Measurements from ENCODE around the gene LOXHD1. TPM values are rescaled to one million over a fixed set of nuclear protein-coding genes. Genes with fewer than 3 reads are reported as not detected.

Gene LOXHD1
- total and polyA plus RNA-seq, 2 of the 13 experiments (the other 11 are each of a cell fraction or from before 2014, with no cell fraction given): not detected

- FAIRE-seq: no peak
- Histone ChIP-seq H3K4me1 (ENCODE audit: insufficient read depth, low read length) (no peaks in the 10 kb centered on the region), H3K27me3 (ENCODE audit: control insufficient read depth in 1 of 2, insufficient read depth in 2 of 2, low read length in 2 of 2) (peaks cover 0 to 39% of the 10 kb centered on the region in 2 experiments; a peak in 3 of 5 replicates), H3K36me3 (replicated peaks in 1 of 2; ENCODE audit: control insufficient read depth in 1 of 2, insufficient read depth in 2 of 2, low read length in 2 of 2) (no peaks in the 10 kb centered on the region), H3K9me3 (ENCODE audit: low read length) (no peaks in the 10 kb centered on the region), H3K27ac (ENCODE audit: extremely low read length, insufficient read depth, low read length) (no peak overlapping the region), H3K4me3 (replicated peaks in 1 of 3; ENCODE audit: insufficient read depth in 1 of 3, low read depth in 2 of 3, low read length in 3 of 3) (no peak overlapping the region), H3K4me2 (ENCODE audit: low read depth, low read length) (no peak overlapping the region), H3K79me2 (ENCODE audit: insufficient read depth, low read length) (no peaks in the 10 kb centered on the region), H3K9ac (ENCODE audit: insufficient read depth, low read depth, low read length) (no peak overlapping the region), H2AFZ (ENCODE audit: low read length) (no peak overlapping the region), H4K20me1 (ENCODE audit: insufficient read depth, low read length) (no peaks in the 10 kb centered on the region)
- no peak for DNase-seq (ENCODE audit: low spot score)
- ChIA-PET CTCF (ENCODE audit: low intra/inter-chr PET ratio, low total read pairs) (no interaction called here), POLR2A (no interaction called here)
- intact Hi-C loops (cut with micrococcal nuclease; ENCODE audit: unreplicated experiment) (no loop called here), in situ Hi-C loops (cut with HindIII; ENCODE audit: extremely low pct_ligation_motif_present, low pct_unique_long_range_greater_than_20kb) (no loop called here)
- ATAC-seq: no peak
- TF ChIP-seq YEATS4 (CRISPR knock-in tag; IDR thresholded peaks at IDR 0.05; ENCODE audit: borderline replicate concordance) (no peak), PHF21A (CRISPR knock-in tag; IDR thresholded peaks at IDR 0.05) (no peak), GABPA (IDR thresholded peaks at IDR 0.05; ENCODE audit: low read depth, low read length) (no peak), GABPA (CRISPR knock-in tag; IDR thresholded peaks at IDR 0.05; ENCODE audit: low read depth) (no peak), ZNF160 (CRISPR knock-in tag; IDR thresholded peaks at IDR 0.05) (no peak)
- 15% methylated on average over 7 of the region's 7 CpGs for WGBS (ENCODE audit: low lambda C conversion rate)
- no TSS peak for BruUV-seq (replicated peaks)
Measured at GRCh38 chr18:46646468-46646867, 10.6 kb downstream of the LOXHD1 start.

GRCh38 chr18:46642561-46642960, 14.5 kb downstream of the LOXHD1 start:
- ATAC-seq (no peak), DNase-seq (ENCODE audit: low spot score) (no peak), FAIRE-seq (no peak)
- Histone ChIP-seq H3K27ac (ENCODE audit: extremely low read length, insufficient read depth, low read length) (no peak overlapping the region), H3K36me3 (replicated peaks in 1 of 2; ENCODE audit: control insufficient read depth in 1 of 2, insufficient read depth in 2 of 2, low read length in 2 of 2) (no peaks in the 10 kb centered on the region), H3K79me2 (ENCODE audit: insufficient read depth, low read length) (no peaks in the 10 kb centered on the region), H2AFZ (ENCODE audit: low read length) (no peak overlapping the region), H3K4me2 (ENCODE audit: low read depth, low read length) (no peak overlapping the region), H3K9ac (ENCODE audit: insufficient read depth, low read depth, low read length) (no peak overlapping the region), H3K4me3 (replicated peaks in 1 of 3; ENCODE audit: insufficient read depth in 1 of 3, low read depth in 2 of 3, low read length in 3 of 3) (no peak overlapping the region), H3K4me1 (ENCODE audit: insufficient read depth, low read length) (no peaks in the 10 kb centered on the region), H3K9me3 (ENCODE audit: low read length) (no peaks in the 10 kb centered on the region), H3K27me3 (ENCODE audit: control insufficient read depth in 1 of 2, insufficient read depth in 2 of 2, low read length in 2 of 2) (peaks cover 0 to 30% of the 10 kb centered on the region in 2 experiments; a peak in 2 of 5 replicates), H4K20me1 (ENCODE audit: insufficient read depth, low read length) (no peaks in the 10 kb centered on the region)
- in situ Hi-C loops (cut with HindIII; ENCODE audit: extremely low pct_ligation_motif_present, low pct_unique_long_range_greater_than_20kb): no loop called here
- ChIA-PET POLR2A (no interaction called here), CTCF (ENCODE audit: low intra/inter-chr PET ratio, low total read pairs) (no interaction called here)
- intact Hi-C loops (cut with micrococcal nuclease; ENCODE audit: unreplicated experiment): no loop called here
- whole genome bisulfite sequencing (ENCODE audit: low lambda C conversion rate): 43% methylated on average over 1 of the region's 5 CpGs
- TF ChIP-seq ZNF7 (CRISPR knock-in tag; IDR thresholded peaks at IDR 0.05) (no peak), ZNF782 (CRISPR knock-in tag; IDR thresholded peaks at IDR 0.05; ENCODE audit: borderline replicate concordance) (no peak), NR2F6 (IDR thresholded peaks at IDR 0.05) (no peak), NR2F6 (CRISPR knock-in tag; IDR thresholded peaks at IDR 0.05) (no peak), RAD51 (IDR thresholded peaks at IDR 0.05; ENCODE audit: borderline replicate concordance) (no peak), MAX (IDR thresholded peaks at IDR 0.05) (no peak), MEF2D (CRISPR knock-in tag; IDR thresholded peaks at IDR 0.05) (no peak), ARNT (IDR thresholded peaks at IDR 0.05) (no peak), ZNF775 (CRISPR knock-in tag; IDR thresholded peaks at IDR 0.05; ENCODE audit: borderline replicate concordance) (no peak)
- no TSS peak for BruUV-seq (replicated peaks)
